ENCODE measurements around the gene GABPB1. TPM values are rescaled to one million over a fixed set of nuclear protein-coding genes. Genes with fewer than 3 reads are reported as not detected.
"Not testable (repeated sequence)": the region's sequence is repeated elsewhere in the genome, so short reads cannot be mapped to it uniquely, and the experiment has no call there.

GABPB1 gene
- 10 to 100 TPM; 35.4 to 45.9 TPM for total RNA-seq
- 21.5 TPM for polyA plus RNA-seq (ENCODE audit: insufficient read depth, low read depth, low replicate concordance)
- long read RNA-seq, donor 1, full-length matches to known transcripts: 3 of 3 reads
- long read RNA-seq, donor 1, partial matches to known transcripts: 0 of 3 reads
- long read RNA-seq, donor 1, other reads (novel, unspliced or antisense): 0 of 3 reads
- long read RNA-seq, donor 2, full-length matches to known transcripts: 3 of 3 reads
- long read RNA-seq, donor 2, partial matches to known transcripts: 0 of 3 reads
- long read RNA-seq, donor 2, other reads (novel, unspliced or antisense): 0 of 3 reads

DNA sequence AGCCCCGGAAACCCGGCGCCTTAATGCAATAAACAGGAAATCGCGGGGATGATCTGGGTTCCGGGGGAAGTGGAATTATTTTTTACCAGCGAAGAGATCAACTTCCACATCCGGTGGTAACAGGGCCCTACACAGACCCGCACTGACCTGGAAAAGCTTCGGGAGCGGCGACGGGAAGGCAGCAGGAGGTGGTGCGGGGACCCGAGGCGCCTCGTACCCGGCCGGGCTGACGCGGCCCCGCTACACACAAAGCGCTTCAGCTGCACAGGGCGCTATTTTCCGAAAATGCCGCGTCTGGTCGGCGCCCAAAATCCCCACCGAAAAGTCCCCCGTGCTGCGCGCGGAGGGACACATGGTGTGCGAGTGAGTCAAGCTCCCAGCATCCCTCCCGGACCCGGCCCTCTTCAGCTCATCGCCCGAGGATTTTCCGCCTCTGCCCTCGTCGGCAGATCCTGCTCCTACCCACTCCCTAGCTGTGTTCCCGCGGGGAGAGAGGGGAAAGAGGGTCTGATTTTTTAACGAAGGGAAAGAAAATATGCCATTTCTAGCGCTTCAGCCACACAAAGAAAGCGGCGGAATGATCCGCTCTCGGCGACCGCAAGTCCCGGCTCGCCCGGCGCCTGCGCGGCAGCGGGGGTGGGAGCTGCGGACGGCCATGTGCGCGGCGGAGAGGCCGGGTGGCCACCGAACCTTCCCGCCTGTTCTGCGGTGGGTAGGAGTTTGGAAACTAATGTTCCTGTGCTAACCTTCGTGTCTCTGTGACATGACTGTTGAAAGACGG is at the start of gene GABPB1:
Gene GABPB1, minus strand, starts transcription at position 361 of the 781 bp plus-strand sequence. CDS start 45,400 bp downstream, outside the sequence.
- peak; percentile 93 for DNase-seq
- intact Hi-C loops (cut with DNase I; ENCODE audit: low total_unique reads): no loop called here
- TF ChIP-seq, protein P1, sequence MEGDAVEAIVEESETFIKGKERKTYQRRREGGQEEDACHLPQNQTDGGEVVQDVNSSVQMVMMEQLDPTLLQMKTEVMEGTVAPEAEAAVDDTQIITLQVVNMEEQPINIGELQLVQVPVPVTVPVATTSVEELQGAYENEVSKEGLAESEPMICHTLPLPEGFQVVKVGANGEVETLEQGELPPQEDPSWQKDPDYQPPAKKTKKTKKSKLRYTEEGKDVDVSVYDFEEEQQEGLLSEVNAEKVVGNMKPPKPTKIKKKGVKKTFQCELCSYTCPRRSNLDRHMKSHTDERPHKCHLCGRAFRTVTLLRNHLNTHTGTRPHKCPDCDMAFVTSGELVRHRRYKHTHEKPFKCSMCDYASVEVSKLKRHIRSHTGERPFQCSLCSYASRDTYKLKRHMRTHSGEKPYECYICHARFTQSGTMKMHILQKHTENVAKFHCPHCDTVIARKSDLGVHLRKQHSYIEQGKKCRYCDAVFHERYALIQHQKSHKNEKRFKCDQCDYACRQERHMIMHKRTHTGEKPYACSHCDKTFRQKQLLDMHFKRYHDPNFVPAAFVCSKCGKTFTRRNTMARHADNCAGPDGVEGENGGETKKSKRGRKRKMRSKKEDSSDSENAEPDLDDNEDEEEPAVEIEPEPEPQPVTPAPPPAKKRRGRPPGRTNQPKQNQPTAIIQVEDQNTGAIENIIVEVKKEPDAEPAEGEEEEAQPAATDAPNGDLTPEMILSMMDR (IDR thresholded peaks at IDR 0.05): peak in 2 of 3 experiments; percentile 1 to 8
- no peak for TF ChIP-seq POLR2A (IDR thresholded peaks at IDR 0.05)
- Histone ChIP-seq H3K9me3 (no peaks in the 10 kb centered on the region), H3K4me1 (peaks cover 31% of the 10 kb centered on the region), H3K4me3 (peak within 1 kb of the TSS; percentile 92 to 97), H3K27me3 (no peaks in the 10 kb centered on the region), H3K36me3 (ENCODE audit: low read depth, missing control alignments) (no peaks in the 10 kb centered on the region), H3K27ac (peak within 1 kb of the TSS; percentile 96 to 99)
- WGBS, 2 donors: 0% methylated on average over 29 to 70 of the region's 70 CpGs

DNA sequence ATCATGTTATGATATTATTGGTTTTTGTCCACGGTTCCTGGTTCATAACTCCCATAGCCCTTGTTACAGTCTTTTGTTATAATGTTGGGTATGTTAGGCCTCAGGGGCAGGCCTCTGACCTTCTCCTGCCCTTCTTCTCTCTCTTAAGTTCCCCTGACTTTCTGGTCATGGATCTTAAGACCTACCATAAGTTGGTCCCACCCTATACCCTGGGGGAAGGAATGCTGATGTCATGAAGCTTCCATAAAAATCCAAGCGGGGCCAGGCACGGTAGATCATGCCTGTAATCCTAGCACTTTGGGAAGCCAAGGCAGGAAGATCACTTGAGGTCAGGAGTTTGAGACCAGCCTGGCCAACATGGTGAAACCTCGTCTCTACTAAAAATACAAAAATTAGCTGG is 36.6 kb upstream of the GABPB1 start:
- DNase-seq; H3K4me1 ChIP-seq; H3K27me3 ChIP-seq; H3K4me3 ChIP-seq; H3K36me3 ChIP-seq (ENCODE audit: low read depth, missing control alignments); H3K9me3 ChIP-seq; H3K27ac ChIP-seq; intact Hi-C loops (cut with DNase I; ENCODE audit: low total_unique reads): not testable (repeated sequence)
- 90 to 95% methylated on average over 4 of the region's 4 CpGs for WGBS, 2 donors

DNA sequence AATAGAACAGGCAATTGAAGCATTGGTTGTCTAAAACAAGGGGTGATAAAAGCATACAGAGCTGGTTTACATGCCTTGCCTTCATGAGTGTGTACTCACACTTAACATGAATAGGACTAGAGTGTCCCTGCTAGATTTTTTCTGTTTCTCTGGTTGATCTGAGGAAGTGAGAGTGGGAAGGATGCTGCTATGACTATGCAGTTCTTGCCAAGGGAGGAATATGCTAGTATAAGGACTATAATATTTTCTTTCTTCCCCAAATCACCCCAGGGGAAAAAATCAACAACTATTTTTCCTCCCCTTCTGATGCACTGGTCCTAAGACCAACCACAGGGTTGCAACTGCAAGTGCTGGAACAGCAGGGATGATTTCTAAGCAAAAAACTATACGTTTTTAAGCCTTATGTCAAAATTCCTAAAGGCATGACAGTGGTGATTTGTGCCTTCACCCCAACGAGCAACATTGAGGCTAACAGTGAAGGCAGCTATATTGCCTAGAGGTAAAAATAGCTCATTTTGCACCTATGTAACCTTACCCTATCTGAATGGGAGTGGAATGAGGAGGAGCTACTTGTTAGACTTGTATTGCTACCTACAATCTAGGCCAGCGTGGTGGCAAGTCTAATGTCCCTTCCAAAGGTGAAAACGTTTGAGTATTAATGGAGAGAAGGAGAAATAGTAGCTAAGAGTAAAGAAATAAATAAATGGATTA is 35.7 kb upstream of the GABPB1 start:
- Histone ChIP-seq H3K9me3 (no peaks in the 10 kb centered on the region), H3K36me3 (ENCODE audit: low read depth, missing control alignments) (no peaks in the 10 kb centered on the region), H3K27me3 (no peaks in the 10 kb centered on the region), H3K4me3 (no peak overlapping the region), H3K4me1 (no peaks in the 10 kb centered on the region), H3K27ac (no peak overlapping the region)
- TF ChIP-seq, protein P1 (IDR thresholded peaks at IDR 0.05): no peak
- no peak for TF ChIP-seq POLR2A (IDR thresholded peaks at IDR 0.05)
- intact Hi-C loops (cut with DNase I; ENCODE audit: low total_unique reads): no loop called here
- 64 to 67% methylated on average over 4 of the region's 4 CpGs for WGBS, 2 donors
- no peak for DNase-seq

DNA sequence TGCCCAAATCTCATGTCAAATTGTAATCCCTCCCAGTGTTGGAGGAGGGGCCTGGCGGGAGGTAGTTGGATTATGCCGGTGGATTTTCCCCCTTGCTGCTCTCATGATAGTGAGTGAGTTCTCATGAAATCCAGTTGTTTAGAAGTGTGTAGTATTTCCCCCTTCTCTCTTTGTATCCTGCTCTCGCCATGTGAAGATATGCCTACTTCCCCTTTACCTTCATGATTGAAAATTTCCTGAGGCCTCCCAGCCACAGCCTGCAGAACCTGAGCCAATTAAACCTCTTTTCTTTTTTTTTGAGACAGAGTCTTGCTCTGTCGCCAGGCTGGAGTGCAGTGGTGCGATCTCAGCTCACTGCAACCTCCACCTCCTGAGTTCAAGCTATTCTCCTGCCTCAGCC is 27.4 kb upstream of the GABPB1 start:
- H3K36me3 ChIP-seq (ENCODE audit: low read depth, missing control alignments); H3K9me3 ChIP-seq; H3K27ac ChIP-seq; H3K27me3 ChIP-seq; H3K4me3 ChIP-seq; DNase-seq; intact Hi-C loops (cut with DNase I; ENCODE audit: low total_unique reads); H3K4me1 ChIP-seq: not testable (repeated sequence)
- WGBS, 2 donors: 81 to 82% methylated on average over 5 of the region's 5 CpGs

DNA sequence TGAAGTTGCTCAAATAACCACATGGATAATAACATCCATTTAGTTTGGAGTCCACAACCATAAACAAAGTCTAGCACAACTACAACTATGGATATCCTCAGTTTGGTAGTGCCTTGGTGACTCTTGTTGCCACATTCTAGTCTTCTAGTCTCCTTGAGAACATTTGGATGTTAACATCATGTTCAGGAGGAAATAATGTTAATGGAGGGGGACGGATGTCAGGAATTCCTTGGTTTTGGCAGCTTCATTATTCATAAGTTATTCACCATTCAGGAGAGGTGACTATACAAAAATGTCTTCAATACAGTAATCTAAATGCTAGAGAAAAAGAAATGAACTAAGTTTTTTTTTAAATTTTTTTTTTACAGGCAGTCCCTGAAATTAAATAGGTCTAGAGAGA is 26.4 kb upstream of the GABPB1 start:
- H3K4me3 ChIP-seq: no peak overlapping the region
- no peaks in the 10 kb centered on the region for H3K36me3 ChIP-seq (ENCODE audit: low read depth, missing control alignments)
- 55 to 60% methylated on average over 1 of the region's 1 CpG for WGBS, 2 donors
- H3K27me3 ChIP-seq: no peaks in the 10 kb centered on the region
- no peak overlapping the region for H3K27ac ChIP-seq
- H3K4me1 ChIP-seq: no peaks in the 10 kb centered on the region
- no peaks in the 10 kb centered on the region for H3K9me3 ChIP-seq
- no peak for DNase-seq
- TF ChIP-seq, protein P1 (IDR thresholded peaks at IDR 0.05): no peak
- TF ChIP-seq POLR2A (IDR thresholded peaks at IDR 0.05): no peak
- intact Hi-C loops (cut with DNase I; ENCODE audit: low total_unique reads): no loop called here

All from testis (tissue), 5 donors.